Cerebellar nuclear complex (tissue), 1 donor: ENCODE data around the gene SCGN.
"Not testable (repeated sequence)": the region's sequence is repeated elsewhere in the genome, so short reads cannot be mapped to it uniquely, and the experiment has no call there.

ENCODE experiments used
- DNase-seq, 2 experiments: peaks; one replicate each; lab custom pipeline; 2025; lab: John Stamatoyannopoulos, UW

SCGN gene

GRCh38 chr6:25730907-25731306, 78.9 kb downstream of the SCGN start:
- no peak for DNase-seq

DNA sequence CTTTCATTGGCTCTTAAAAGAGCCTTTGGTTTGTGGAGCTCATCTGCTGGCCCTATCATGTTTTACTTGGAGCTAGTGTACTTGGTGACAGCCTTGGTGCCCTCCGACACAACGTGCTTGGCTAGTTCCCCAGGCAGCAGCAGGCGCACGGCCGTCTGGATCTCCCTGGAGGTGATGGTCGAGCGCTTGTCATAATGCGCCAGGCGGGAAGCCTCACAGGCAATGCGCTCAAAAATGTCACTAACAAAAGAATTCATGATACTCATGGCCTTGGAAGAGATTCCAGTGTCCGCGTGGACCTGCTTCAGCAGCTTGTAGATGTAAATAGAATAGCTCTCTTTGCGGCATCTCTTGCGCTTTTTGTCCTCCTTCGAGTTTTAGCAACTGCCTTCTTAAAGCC, 79.7 kb downstream of the SCGN start:
- no peak for DNase-seq

- no peak for DNase-seq
These were observed 80.6 kb downstream of the SCGN start for GRCh38 chr6:25732468-25733198.

DNA sequence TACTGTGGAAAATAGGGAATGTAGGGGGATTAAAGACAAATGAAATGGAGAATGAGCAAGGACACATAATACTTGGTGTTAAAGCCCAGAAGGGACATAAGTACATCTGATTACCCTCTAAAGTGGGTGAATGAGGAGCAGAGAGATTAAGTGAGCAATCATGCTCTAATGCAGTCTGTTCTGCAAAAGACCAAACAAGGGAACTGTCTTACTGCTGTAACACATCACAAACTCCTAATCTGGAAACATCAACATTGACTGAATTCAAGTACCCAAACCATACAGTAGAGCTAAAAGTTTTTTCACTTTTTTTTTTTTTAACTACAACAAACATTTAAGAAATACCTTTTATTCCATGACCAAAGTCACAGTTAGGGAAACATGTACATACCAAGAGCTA, 83.2 kb downstream of the SCGN start:
- DNase-seq: no peak

DNA sequence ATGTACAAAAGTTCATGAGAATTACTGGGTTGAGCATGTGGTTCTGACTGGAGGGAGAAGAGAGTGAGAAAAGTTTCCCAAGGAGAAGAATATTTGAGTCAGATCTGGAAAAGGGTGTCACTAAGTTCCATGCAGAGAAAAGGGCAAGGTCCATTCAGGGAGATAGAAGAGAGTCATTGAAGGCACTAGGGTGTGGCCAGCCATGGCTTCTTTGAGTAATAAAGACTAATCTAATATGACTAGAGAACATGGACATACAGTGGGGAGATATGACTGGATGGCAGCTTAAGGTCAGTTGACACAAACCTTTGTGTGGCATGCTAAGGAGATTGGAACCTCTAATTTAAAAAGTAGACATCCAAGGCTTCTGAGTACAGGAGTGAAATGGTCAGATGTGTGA, 91.9 kb downstream of the SCGN start:
- DNase-seq: no peak

DNA sequence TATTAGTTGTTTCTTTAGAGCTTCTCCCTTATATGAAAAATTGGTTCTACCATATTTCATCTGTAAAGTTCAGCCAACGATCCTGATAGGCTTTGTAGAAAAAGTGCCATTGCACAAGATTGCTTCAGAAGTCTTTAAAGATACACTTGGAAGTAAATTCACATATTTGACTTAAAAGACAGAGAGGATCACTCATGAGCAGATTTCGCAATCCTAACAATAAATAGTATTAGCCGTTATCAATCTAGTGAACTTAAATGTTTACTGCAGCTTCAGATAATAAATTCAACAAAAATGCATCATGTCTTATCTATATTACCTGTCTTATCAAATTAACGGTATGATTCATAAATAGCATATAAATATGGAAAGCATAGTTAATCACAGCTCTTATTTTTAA, 93.8 kb downstream of the SCGN start:
- no peak for DNase-seq

- DNase-seq: no peak
These were observed 95.0 kb downstream of the SCGN start for GRCh38 chr6:25746968-25747367.

- no peak for DNase-seq
These were observed 95.5 kb downstream of the SCGN start for GRCh38 chr6:25747477-25747876.

GRCh38 chr6:25748049-25748448, 96.0 kb downstream of the SCGN start:
- DNase-seq: no peak

GRCh38 chr6:25748601-25749517, 96.8 kb downstream of the SCGN start:
- DNase-seq: not testable (repeated sequence)

- DNase-seq: no peak
These were observed 97.8 kb downstream of the SCGN start for GRCh38 chr6:25749837-25750236.

DNA sequence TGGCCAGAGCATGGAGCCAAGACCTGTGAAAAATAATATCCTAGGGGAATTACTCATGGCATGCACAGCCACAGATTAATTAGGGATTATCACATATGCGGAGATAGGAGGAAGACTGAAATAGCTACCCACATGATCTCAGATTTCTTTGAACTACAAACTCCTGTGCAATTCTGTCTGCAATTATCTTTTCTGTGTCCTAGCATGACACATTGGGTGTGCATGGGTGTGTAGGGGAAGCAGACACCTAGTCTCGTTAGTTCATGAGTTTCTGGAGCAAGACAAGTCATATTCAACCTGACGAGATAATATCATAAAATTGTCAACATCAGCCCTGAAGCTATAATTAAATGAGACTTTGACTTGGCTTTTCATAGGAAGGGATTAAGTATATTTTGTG, 98.9 kb downstream of the SCGN start:
- DNase-seq: no peak
